Activated CD4-positive, alpha-beta T cell treated with anti-CD3 and anti-CD28 coated beads for 48 hours (primary cell): ENCODE measurements around the gene VASH2.

Source experiments
- DNase-seq: peaks from one replicate; pipeline ENCODE4 v3.0.0-alpha.2; 2020

VASH2 gene

GRCh38 chr1:212933815-212934471 is 16.4 kb upstream of the VASH2 start:
- DNase-seq = no peak

DNA sequence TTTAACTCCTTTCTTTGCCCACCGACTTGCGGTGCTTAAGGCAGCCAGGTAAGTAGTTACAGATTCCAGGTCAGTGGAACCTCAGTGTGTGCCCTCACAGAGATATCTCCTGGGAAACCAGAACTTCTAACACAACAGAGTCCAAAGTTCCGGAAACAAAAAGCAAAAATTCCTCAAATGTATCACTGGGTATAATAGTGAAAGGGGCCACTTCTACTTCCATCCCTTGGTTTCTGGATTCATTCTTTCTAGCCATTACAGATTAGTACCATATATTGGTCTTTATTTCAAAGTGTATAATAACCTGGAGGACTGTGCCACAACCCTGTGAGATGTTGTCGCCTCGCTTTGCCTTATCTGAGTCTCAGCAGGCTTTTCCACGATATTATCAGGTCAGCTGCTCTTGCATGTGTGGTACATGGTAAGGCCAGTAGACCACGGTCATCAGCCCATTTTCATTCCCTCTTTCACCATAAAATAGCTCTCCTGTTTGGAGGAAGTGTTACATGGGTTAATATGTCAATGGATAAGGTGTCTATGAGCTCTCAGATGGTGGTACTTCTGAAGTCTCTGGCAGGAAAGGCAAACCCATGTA is 14.9 kb upstream of the VASH2 start:
- no peak for DNase-seq

DNA sequence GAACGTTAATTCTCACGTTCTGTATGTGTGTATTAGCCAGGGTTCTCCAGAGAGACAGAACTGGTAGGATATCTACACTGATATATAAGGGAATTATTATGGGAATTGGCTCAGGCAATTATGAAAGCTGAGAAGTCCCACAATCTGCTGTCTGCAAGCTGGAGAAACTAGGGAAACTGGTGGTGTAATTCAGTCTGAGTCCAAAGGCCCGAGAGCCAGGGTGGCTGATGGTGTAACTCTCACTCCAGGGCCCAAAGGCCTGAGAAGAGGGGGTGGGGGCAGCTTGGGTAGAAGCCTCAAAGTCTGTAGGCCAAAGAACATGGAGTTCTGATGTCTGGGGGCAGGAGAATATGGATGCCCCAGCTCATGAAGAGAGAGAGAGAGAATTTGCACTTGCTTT is 13.3 kb upstream of the VASH2 start:
- no peak for DNase-seq

- DNase-seq = no peak
Observed at GRCh38 chr1:212938846-212939245, 11.5 kb upstream of the VASH2 start.

DNA sequence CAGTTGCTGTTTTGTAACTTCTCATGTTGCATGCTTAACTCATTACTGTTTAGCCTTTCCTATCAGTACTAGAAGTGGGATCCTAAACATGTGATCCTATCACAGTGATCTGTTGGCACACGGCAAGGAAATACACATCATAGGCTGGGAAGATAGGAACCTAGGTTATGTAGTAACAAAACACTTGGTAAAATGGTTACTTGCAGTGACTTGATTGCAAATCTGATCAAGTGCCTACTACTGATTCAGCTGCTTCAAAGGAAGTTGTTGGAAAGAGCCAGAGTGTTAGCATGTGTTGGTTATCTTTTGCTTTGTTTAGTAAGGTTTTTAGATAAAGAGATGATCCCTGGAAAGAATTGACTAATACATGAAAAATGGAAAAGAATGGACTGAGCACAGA is 8.9 kb upstream of the VASH2 start:
- no peak for DNase-seq

- DNase-seq = no peak
Observed at GRCh38 chr1:212942679-212943392, 7.5 kb upstream of the VASH2 start.

DNA sequence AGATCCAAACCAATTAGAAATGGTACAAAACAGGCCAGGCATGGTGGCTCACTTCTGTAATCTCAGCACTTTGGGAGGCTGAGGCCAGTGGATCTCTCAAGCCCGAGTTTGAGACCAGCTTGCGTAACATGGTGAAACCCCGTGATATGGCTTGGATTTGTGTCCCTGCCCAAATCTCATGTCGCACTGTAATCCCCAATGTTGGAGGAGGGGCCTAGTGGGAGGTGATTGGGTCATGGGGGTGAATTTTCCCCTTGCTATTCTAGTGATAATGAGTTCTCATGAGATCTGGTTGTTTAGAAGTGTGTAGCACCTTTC is 7.0 kb upstream of the VASH2 start:
- no peak for DNase-seq

DNA sequence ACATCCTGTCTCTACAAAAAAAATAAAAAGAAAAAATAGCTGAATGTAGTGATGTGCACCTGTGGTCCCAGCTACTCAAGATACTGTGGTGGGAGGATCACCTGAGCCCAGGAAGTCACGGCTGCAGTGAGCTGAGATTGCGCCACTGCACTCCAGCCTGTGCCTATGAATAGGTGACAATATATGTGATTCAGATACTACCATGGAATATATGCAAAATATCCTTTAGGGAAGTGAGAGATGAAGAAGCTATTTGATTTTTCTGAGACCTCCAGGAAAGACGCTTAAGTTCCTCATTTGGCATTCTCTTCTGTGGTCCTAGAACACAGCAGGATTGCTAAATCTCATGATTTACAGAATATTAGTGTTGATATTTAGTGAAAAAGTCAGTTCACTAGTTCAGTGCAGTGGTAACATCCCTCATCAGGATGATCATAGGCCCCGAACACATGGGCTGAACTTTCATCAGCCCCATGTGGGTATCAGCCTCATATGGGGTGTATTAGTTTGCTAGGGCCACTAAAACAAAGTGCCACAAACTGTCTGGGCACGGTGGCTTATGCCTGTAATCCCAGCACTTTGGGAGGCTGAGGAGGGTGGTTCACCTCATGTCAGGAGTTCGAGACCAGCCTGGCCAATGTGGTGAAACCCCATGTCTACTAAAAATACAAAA is 6.0 kb upstream of the VASH2 start:
- DNase-seq = no peak

- no peak for DNase-seq
Observed at GRCh38 chr1:212945056-212945455, 5.3 kb upstream of the VASH2 start.

- no peak for DNase-seq
Observed at GRCh38 chr1:212945463-212946160, 4.7 kb upstream of the VASH2 start.

- DNase-seq = no peak
Observed at GRCh38 chr1:212946872-212947271, 3.5 kb upstream of the VASH2 start.

- DNase-seq = no peak
Observed at GRCh38 chr1:212949771-212950170, 570 bp upstream of the VASH2 start.

- DNase-seq = no peak
Observed at GRCh38 chr1:212951126-212951946, 995 bp downstream of the VASH2 start.

DNA sequence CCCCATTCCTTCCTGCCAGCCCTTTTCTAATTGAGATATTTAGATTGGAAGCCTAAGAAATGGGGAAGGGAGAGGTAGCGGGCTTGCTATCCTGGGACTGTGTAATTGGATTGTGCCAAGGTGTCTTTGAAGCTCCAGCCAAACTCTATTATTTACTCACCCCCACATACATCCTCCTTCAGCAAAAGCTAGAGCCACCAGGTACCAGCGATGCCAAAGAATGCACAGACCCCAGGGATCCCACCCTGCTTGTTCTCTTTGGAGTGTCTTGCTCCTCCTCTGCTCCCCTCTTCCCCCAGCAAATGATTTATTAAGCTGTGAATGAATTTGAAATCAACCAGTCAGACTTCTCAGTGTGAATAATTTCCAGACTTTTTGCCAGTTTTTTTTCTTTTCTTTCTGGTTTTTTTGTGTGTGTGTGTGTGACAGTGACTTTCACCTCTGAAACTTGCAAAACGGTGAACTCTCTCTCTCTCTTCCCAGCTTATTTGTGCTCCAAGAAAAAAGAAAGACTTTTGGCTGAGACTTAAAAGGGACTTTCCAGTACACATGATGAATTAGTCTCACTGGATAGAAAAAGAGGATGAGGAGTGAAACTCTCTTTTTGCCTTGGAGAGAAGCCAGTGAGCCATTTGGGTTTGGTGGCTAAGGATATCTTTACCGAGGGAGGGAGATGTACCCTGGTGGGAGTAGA is 1.8 kb downstream of the VASH2 start:
- DNase-seq = no peak

- DNase-seq = no peak
Observed at GRCh38 chr1:212952641-212952976, 2.3 kb downstream of the VASH2 start.

- DNase-seq = no peak
Observed at GRCh38 chr1:212953321-212953720, 3.0 kb downstream of the VASH2 start.

GRCh38 chr1:212954514-212954913 is 4.2 kb downstream of the VASH2 start:
- DNase-seq = no peak

DNA sequence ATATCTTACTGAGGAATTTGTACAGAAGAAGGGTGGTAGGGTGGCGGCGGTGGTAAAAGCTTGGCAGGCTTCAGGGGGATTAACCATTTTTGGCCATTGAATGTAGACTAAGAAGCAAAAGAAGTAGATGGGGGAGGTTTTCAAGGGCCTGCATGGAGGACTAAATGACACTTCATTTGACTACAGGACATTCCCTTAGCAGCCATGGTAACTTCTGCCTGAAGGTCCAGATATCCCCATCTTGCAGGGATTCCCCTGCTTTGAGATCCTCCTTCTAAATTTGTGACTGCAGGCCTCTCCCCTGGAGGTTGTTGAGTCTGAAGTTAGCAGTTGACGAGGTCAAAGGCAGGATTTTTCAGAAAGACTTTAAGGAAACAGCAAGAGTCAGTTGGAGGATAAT is 4.8 kb downstream of the VASH2 start:
- no peak for DNase-seq

DNA sequence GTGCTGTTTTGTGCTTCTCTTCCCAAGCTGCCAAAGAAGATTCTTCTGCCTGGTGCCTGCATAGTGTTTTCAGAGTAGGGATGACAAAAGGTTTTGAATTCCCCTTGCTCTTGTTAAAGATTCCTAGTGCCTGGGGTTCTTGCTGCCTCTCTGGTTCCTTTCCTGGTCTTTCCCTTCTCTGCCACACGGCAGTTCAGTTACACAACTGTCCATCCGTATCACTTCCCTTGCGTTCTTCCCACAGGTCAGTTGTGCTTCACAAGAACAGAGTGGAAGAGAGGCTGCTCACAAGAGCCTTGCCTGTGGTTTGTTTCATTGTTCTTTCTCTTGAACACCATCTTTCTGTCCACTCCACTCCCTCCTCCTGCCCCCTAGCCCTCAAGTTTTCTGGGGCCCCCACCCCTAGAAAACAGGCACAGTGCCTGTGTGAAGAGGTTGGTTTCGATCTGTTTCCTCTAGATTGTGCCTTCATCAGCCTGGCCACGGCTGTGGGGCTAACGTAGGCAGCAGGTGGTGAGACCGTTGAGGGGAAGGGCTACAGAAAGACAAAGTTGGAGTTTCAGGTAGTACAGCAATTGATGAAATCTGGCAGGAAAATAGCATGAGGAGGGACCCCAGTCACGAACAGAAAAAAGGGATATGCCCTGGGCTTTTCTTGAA is 5.8 kb downstream of the VASH2 start:
- no peak for DNase-seq

- DNase-seq = no peak
Observed at GRCh38 chr1:212957546-212957945, 7.2 kb downstream of the VASH2 start.

DNA sequence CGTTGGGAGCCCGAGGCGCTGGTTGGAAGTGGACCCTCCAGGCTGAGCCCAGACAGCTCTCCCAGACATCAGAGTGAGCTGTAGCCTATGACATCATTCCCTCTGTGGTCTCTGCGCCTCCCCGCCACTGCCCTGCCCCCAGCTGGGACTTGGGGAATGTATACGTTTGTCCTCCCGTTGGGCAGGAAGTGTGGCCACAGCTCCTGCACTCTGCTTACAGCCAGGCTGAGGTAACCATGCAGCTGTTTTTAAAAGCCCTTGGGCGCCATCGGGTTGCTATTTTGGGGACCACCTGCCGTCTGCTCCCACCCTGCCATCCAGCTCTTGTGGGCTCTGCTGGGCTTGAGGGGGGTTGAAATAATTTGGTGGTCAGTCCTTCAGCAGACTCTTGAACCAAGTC is 7.8 kb downstream of the VASH2 start:
- DNase-seq = no peak
